Peyer's patch (tissue), 4 donors: ENCODE measurements around the gene ZNF521. TPM values are rescaled to one million over a fixed set of nuclear protein-coding genes. Genes with fewer than 3 reads are reported as not detected.

Source experiments
- DNase-seq, 3 donors: peaks; one replicate each; pipeline ENCODE4 v3.0.0-alpha.2; 2017 to 2019
- H3K27ac ChIP-seq, 4 donors: fragments of 200-600 bp; sonication (generic); one replicate each; pipeline ENCODE4 v1.5.1; 2016 to 2019
- H3K27me3 ChIP-seq, 2 donors: fragments of 200-600 bp; sonication (generic); one replicate each; pipeline ENCODE4 v1.5.1; 2019
- H3K36me3 ChIP-seq, 3 donors: fragments of 200-600 bp; sonication (generic); one replicate each; pipeline ENCODE4 v1.5.1; 2016 to 2019
- H3K4me1 ChIP-seq, 4 donors: fragments of 200-600 bp; sonication (generic); one replicate each; pipeline ENCODE4 v1.5.1; 2016 to 2019
- H3K4me3 ChIP-seq, 4 donors: fragments of 200-600 bp; sonication (generic); 1 replicate in 3 of 4; 2 replicates in 1 of 4; pipeline ENCODE4 v1.5.1; 2016 to 2019; ENCODE audit warnings: mild to moderate bottlenecking in 1 of 4
- H3K9me3 ChIP-seq, 4 donors: fragments of 200-600 bp; sonication (generic); one replicate each; pipeline ENCODE4 v1.5.1; 2016 to 2019; ENCODE audit warnings: mild to moderate bottlenecking in 1 of 4
- CTCF ChIP-seq, 6 experiments: fragments of 450-650 bp in 4 of 6; fragments of 200-600 bp in 2 of 6; sonication (generic) in 1 of 6; IDR thresholded peaks; one replicate each; pipeline ENCODE4 v1.5.1; 2017 to 2019; ENCODE audit warnings: antibody characterized with exemption in 6 of 6, mild to moderate bottlenecking in 3 of 6, moderate library complexity in 1 of 6
- POLR2A ChIP-seq, 2 donors: fragments of 450-650 bp; IDR thresholded peaks; one replicate each; pipeline ENCODE4 v1.5.1; 2017; ENCODE audit warnings: antibody characterized with exemption in 2 of 2, mild to moderate bottlenecking in 2 of 2, moderate library complexity in 2 of 2
- total RNA-seq, 4 donors: library from RNA; depleted of rRNA; stranded (reverse); fragments of >200 nt; gene quantifications; one replicate each; pipeline ENCODE4 v1.1.0, GENCODE V29; 2016

The ZNF521 gene
- total RNA-seq, 4 donors from 2014 or later, result 4.2 to 25.6 (median 8.6) TPM

- no peaks in the 10 kb centered on the region for H3K9me3 ChIP-seq
- no peak for TF ChIP-seq CTCF (IDR thresholded peaks at IDR 0.05)
- no peak for TF ChIP-seq POLR2A (IDR thresholded peaks at IDR 0.05)
- no peak for DNase-seq
- H3K27me3 ChIP-seq, result no peaks in the 10 kb centered on the region
- H3K36me3 ChIP-seq, result no peaks in the 10 kb centered on the region
- peaks cover 0 to 13% (median 0%) of the 10 kb centered on the region in 4 donors for H3K4me1 ChIP-seq
- H3K4me3 ChIP-seq, result no peak overlapping the region
- H3K27ac ChIP-seq, result no peak overlapping the region
Measured at GRCh38 chr18:25102662-25103061, 249.3 kb downstream of the ZNF521 start.

GRCh38 chr18:25100418-25100817, 251.5 kb downstream of the ZNF521 start:
- H3K27me3 ChIP-seq, result no peaks in the 10 kb centered on the region
- no peaks in the 10 kb centered on the region for H3K36me3 ChIP-seq
- peaks cover 0 to 13% (median 0%) of the 10 kb centered on the region in 4 donors for H3K4me1 ChIP-seq
- H3K4me3 ChIP-seq, result no peak overlapping the region
- TF ChIP-seq POLR2A (IDR thresholded peaks at IDR 0.05), result no peak
- no peak for TF ChIP-seq CTCF (IDR thresholded peaks at IDR 0.05)
- H3K9me3 ChIP-seq, result no peaks in the 10 kb centered on the region
- DNase-seq, result no peak
- H3K27ac ChIP-seq, result no peak overlapping the region

- no peak for DNase-seq
- no peaks in the 10 kb centered on the region for H3K9me3 ChIP-seq
- no peak overlapping the region for H3K4me3 ChIP-seq
- TF ChIP-seq POLR2A (IDR thresholded peaks at IDR 0.05), result no peak
- no peak overlapping the region for H3K27ac ChIP-seq
- H3K4me1 ChIP-seq, result peaks cover 0 to 13% (median 0%) of the 10 kb centered on the region in 4 donors
- no peaks in the 10 kb centered on the region for H3K27me3 ChIP-seq
- H3K36me3 ChIP-seq, result no peaks in the 10 kb centered on the region
Measured at GRCh38 chr18:25099895-25100294, 252.1 kb downstream of the ZNF521 start.

GRCh38 chr18:25097569-25098056, 254.4 kb downstream of the ZNF521 start:
- no peak for TF ChIP-seq POLR2A (IDR thresholded peaks at IDR 0.05)
- TF ChIP-seq CTCF (IDR thresholded peaks at IDR 0.05), result no peak

GRCh38 chr18:25097057-25097456, 254.9 kb downstream of the ZNF521 start:
- no peak for TF ChIP-seq POLR2A (IDR thresholded peaks at IDR 0.05)
- no peak for TF ChIP-seq CTCF (IDR thresholded peaks at IDR 0.05)
- DNase-seq, result no peak
- H3K27ac ChIP-seq, result no peak overlapping the region
- no peaks in the 10 kb centered on the region for H3K9me3 ChIP-seq
- H3K4me1 ChIP-seq, result peaks cover 0 to 13% (median 0%) of the 10 kb centered on the region in 4 donors
- no peaks in the 10 kb centered on the region for H3K36me3 ChIP-seq
- no peak overlapping the region for H3K4me3 ChIP-seq
- H3K27me3 ChIP-seq, result no peaks in the 10 kb centered on the region

More at GRCh38 chr18:25097569-25098056, 254.4 kb downstream of the ZNF521 start:
- no peaks in the 10 kb centered on the region for H3K36me3 ChIP-seq
- H3K27me3 ChIP-seq, result no peaks in the 10 kb centered on the region
- no peak overlapping the region for H3K4me3 ChIP-seq
- no peak for DNase-seq
- no peaks in the 10 kb centered on the region for H3K9me3 ChIP-seq
- H3K27ac ChIP-seq, result no peak overlapping the region
- H3K4me1 ChIP-seq, result peaks cover 0 to 13% (median 0%) of the 10 kb centered on the region in 4 donors

GRCh38 chr18:25093141-25093540, 258.8 kb downstream of the ZNF521 start:
- Histone ChIP-seq H3K27ac (no peak overlapping the region), H3K27me3 (no peaks in the 10 kb centered on the region), H3K4me1 (no peaks in the 10 kb centered on the region), H3K9me3 (no peaks in the 10 kb centered on the region), H3K36me3 (no peaks in the 10 kb centered on the region), H3K4me3 (no peak overlapping the region)
- DNase-seq, result no peak
- no peak for TF ChIP-seq POLR2A (IDR thresholded peaks at IDR 0.05)
- no peak for TF ChIP-seq CTCF (IDR thresholded peaks at IDR 0.05)
